Body of pancreas (tissue), 4 donors: ENCODE measurements around the gene AKAP6. TPM values are rescaled to one million over a fixed set of nuclear protein-coding genes. Genes with fewer than 3 reads are reported as not detected.

ENCODE experiments used
- ATAC-seq: fragments of 150-250 bp; one replicate; pipeline ENCODE4 v1.9.1; 2016
- DNase-seq, 4 donors: peaks; one replicate each; pipeline ENCODE4 v3.0.0-alpha.2; 2019
- H3K27ac ChIP-seq, 4 donors: fragments of 200-600 bp; sonication (generic); 1 replicate in 3 of 4; 2 replicates in 1 of 4; pipeline versions ENCODE4 v1.5.1 to v1.6.1; 2016 to 2019; ENCODE audit warnings: mild to moderate bottlenecking in 1 of 4, mixed read lengths in 1 of 4, moderate library complexity in 1 of 4
- H3K27me3 ChIP-seq, 2 donors: fragments of 200-600 bp; sonication (generic); one replicate each; pipeline ENCODE4 v1.6.0; 2016; ENCODE audit warnings: mild to moderate bottlenecking in 1 of 2
- H3K36me3 ChIP-seq, 2 donors: fragments of 200-600 bp; sonication (generic); replicated peaks in 1 of 2; 2 replicates each; pipeline ENCODE4 v1.5.1; 2016; ENCODE audit warnings: low read depth in 2 of 2; ENCODE audit not compliant: insufficient read depth in 1 of 2
- H3K4me1 ChIP-seq: fragments of 200-600 bp; sonication (generic); one replicate; pipeline ENCODE4 v1.6.0; 2016
- H3K4me3 ChIP-seq, 2 donors: fragments of 200-600 bp; sonication (generic); 1 replicate in 1 of 2; 2 replicates in 1 of 2; pipeline ENCODE4 v1.5.1; 2016 to 2019
- H3K9me3 ChIP-seq, 3 donors: fragments of 200-600 bp; sonication (generic); 1 replicate in 2 of 3; 2 replicates in 1 of 3; pipeline ENCODE4 v1.5.1; 2016
- POLR2A ChIP-seq, 3 donors: fragments of 450-650 bp; IDR thresholded peaks; one replicate each; pipeline ENCODE4 v1.6.1; 2016; ENCODE audit warnings: antibody characterized with exemption in 3 of 3, mild to moderate bottlenecking in 2 of 3
- WGBS, 2 donors: methylation state at CpG; one replicate each; pipeline ENCODE4 v1.1.5; 2017; 5-methylcytosine and 5-hydroxymethylcytosine counted together
- intact Hi-C: fragments of 100-400 bp; cut with DNase I; formaldehyde crosslinking; loops from one replicate; pipeline ENCODE4 v1.15.1; 2023
- total RNA-seq, 2 donors: library from RNA; depleted of rRNA; stranded (reverse); fragments of >200 nt; gene quantifications; one replicate each; pipeline ENCODE4 v1.1.0, GENCODE V29; 2016
- TF ChIP-seq, protein P1 (sequence below), 7 experiments: fragments of 450-650 bp in 4 of 7; fragments of 200-600 bp in 3 of 7; sonication (generic) in 3 of 7; IDR thresholded peaks; one replicate each; pipeline ENCODE4 v1.5.1; 2016 to 2019; ENCODE audit warnings: antibody characterized with exemption in 7 of 7

Gene AKAP6
- total RNA-seq, 2 donors from 2014 or later: 2.0 to 2.9 TPM

DNA sequence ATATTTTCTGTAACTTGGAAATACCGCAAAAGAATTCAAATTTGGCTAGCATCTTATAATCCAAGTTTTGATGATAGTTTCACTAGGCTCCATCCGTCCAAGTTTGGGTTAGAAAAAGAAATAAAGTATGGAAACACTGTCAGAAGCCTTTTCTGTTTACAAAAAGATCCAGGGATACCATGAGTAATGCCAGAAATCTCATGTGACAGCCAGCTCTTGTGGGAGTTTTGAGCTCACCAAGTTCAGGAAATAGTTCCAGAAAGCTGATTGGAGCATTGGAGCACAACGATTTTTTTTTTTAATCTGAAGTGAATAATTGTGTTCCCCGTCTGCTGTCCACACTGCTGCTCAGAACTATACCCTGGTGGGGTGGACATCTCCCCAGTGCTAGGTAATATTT, 379.9 kb downstream of the AKAP6 start:
- no peaks in the 10 kb centered on the region for H3K4me1 ChIP-seq
- no peaks in the 10 kb centered on the region for H3K27me3 ChIP-seq
- no peak overlapping the region for H3K27ac ChIP-seq
- H3K9me3 ChIP-seq: no peaks in the 10 kb centered on the region
- TF ChIP-seq, protein P1, sequence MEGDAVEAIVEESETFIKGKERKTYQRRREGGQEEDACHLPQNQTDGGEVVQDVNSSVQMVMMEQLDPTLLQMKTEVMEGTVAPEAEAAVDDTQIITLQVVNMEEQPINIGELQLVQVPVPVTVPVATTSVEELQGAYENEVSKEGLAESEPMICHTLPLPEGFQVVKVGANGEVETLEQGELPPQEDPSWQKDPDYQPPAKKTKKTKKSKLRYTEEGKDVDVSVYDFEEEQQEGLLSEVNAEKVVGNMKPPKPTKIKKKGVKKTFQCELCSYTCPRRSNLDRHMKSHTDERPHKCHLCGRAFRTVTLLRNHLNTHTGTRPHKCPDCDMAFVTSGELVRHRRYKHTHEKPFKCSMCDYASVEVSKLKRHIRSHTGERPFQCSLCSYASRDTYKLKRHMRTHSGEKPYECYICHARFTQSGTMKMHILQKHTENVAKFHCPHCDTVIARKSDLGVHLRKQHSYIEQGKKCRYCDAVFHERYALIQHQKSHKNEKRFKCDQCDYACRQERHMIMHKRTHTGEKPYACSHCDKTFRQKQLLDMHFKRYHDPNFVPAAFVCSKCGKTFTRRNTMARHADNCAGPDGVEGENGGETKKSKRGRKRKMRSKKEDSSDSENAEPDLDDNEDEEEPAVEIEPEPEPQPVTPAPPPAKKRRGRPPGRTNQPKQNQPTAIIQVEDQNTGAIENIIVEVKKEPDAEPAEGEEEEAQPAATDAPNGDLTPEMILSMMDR (IDR thresholded peaks at IDR 0.05): no peak
- TF ChIP-seq POLR2A (IDR thresholded peaks at IDR 0.05): no peak
- ATAC-seq (peak; percentile 30), DNase-seq (peak in 1 of 4 donors; percentile 8)
- intact Hi-C loops: loop anchor here (10.0 kb wide), 1 partner anchor 1086 kb away; no protein-coding TSS in a partner anchor
- H3K36me3 ChIP-seq: no peaks in the 10 kb centered on the region
- no peak overlapping the region for H3K4me3 ChIP-seq
- 35 to 37% methylated on average over 4 of the region's 4 CpGs for WGBS, 2 donors

DNA sequence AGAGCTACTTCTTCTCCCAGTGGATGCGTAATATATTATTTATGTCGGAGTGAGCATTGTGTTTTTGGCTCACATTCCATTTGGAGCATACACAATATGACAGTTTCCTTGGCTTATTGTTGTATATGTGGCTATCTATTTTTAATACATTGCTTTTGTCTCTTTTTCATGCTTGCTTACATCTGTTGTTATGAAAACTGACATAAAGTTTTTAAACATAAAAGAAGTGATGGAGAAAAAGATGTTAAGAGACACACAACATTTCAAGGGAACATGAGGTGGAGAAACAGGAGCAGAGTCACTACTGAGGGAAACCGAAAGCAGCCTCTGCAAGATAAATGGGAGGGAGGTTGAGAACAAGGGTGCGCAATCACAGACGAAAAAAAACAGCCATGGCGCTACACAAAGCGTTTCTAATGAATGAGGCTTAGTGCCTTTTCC, 381.2 kb downstream of the AKAP6 start:
- WGBS, 2 donors: 60 to 62% methylated on average over 7 of the region's 7 CpGs
- H3K4me3 ChIP-seq: no peak overlapping the region
- no peaks in the 10 kb centered on the region for H3K36me3 ChIP-seq
- intact Hi-C loops: no loop called here
- DNase-seq (no peak), ATAC-seq (no peak)
- H3K27ac ChIP-seq: no peak overlapping the region
- no peaks in the 10 kb centered on the region for H3K4me1 ChIP-seq
- TF ChIP-seq, protein P1 (IDR thresholded peaks at IDR 0.05): no peak
- TF ChIP-seq POLR2A (IDR thresholded peaks at IDR 0.05): no peak
- no peaks in the 10 kb centered on the region for H3K9me3 ChIP-seq
- H3K27me3 ChIP-seq: no peaks in the 10 kb centered on the region

DNA sequence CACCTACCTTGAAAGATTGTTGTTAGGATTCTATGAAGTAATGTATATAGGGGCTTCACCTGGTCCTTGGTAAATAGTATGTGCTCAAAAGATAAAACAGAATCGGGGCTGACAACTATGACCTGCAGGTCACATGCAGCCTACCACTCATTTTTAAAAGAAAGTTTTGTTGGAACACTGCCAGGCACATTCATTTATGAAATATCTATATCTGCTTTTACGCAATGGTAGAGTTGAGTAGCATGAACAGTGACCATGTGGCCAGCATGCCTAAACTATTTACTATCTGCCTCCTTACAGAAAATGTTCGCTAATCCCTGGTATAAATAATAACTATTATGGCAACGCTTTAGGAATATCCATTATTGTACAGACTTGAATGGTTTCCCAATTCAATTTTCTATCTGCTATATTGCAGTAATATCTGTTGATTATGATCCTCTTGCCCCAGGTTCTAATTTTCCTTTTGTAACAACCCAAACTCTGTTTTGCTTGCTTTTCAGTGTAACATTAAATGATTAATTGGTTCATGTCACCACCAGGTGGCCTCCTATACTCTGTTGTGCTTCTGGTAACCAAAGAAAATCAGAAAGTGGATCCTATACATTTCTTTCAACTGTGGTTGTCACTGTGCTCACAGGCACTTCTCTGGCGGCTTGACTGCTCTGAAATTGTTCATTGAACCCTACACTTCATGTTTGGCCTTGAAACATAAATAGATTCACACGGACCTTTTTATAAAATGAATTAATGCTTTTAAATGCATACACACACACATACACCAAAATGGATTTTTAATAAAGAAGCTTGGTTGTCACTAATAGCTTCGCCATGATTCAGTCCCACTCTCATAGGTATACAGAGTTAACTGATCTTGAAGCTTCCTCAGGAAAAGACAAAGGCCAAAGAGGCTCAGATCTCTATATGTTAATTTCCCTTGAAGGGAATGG, 381.9 kb downstream of the AKAP6 start:
- no peak overlapping the region for H3K27ac ChIP-seq
- H3K4me1 ChIP-seq: no peaks in the 10 kb centered on the region
- no peak overlapping the region for H3K4me3 ChIP-seq
- WGBS, 2 donors: 25 to 32% methylated on average over 7 of the region's 7 CpGs
- no peaks in the 10 kb centered on the region for H3K9me3 ChIP-seq
- H3K36me3 ChIP-seq: no peaks in the 10 kb centered on the region
- DNase-seq (peak; percentile 22 to 51 (median 37)), ATAC-seq (no peak)
- H3K27me3 ChIP-seq: no peaks in the 10 kb centered on the region
- no peak for TF ChIP-seq POLR2A (IDR thresholded peaks at IDR 0.05)
- TF ChIP-seq, protein P1 (IDR thresholded peaks at IDR 0.05): peak; percentile 5 to 66 (median 55)
- intact Hi-C loops: no loop called here

DNA sequence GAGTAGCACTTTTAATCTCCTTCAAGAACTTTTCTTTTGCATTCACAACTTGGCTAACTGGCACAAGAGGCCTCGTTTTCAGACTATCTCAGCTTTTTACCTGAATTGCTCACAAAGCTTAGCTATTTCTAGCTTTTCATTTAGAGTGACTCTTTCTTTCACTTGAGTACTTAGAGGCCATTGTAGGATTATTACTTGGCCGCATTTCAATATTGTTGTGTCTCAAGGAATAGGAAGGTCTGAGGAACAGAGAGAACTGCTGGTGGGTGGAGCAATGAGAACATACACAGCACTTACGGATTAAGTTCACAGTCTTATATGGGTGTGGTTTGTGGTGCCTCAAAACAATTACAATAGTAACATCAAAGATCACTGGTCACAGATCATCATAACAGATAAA, 384.8 kb downstream of the AKAP6 start:
- TF ChIP-seq, protein P1 (IDR thresholded peaks at IDR 0.05): no peak
- TF ChIP-seq POLR2A (IDR thresholded peaks at IDR 0.05): no peak
- Histone ChIP-seq H3K9me3 (no peaks in the 10 kb centered on the region), H3K4me3 (no peak overlapping the region), H3K27ac (no peak overlapping the region), H3K27me3 (no peaks in the 10 kb centered on the region), H3K36me3 (no peaks in the 10 kb centered on the region), H3K4me1 (no peaks in the 10 kb centered on the region)
- intact Hi-C loops: no loop called here
- 56 to 70% methylated on average over 3 of the region's 3 CpGs for WGBS, 2 donors
- DNase-seq (no peak), ATAC-seq (no peak)
